HepG2 (cell line): ENCODE data around the gene IL17C. TPM values are rescaled to one million over a fixed set of nuclear protein-coding genes. Genes with fewer than 3 reads are reported as not detected.
A peak's percentile ranks its signal among the peaks of the same experiment; 100 is the strongest.

Experiments used
- ATM ChIP-seq: fragments of 450-650 bp; IDR thresholded peaks from 2 replicates; pipeline ENCODE4 v1.7.1; 2017; ENCODE audit warnings: mild to moderate bottlenecking, borderline replicate concordance
- FOXO1 ChIP-seq: sonication (generic); formaldehyde crosslinking; IDR thresholded peaks from 2 replicates; pipeline ENCODE4 v1.4.0; 2020; ENCODE audit warnings: missing genetic modification reagents
- GRHL1 ChIP-seq: sonication (generic); formaldehyde crosslinking; conservative IDR thresholded peaks from 2 replicates; pipeline ENCODE4 v1.8.0; 2022; ENCODE audit warnings: missing genetic modification reagents
- NR2F6 ChIP-seq, 2 experiments: IDR thresholded peaks; 2 replicates each; pipeline ENCODE4 v1.6.1; 2016; ENCODE audit warnings: antibody characterized with exemption in 1 of 2, mild to moderate bottlenecking in 1 of 2
- PAF1 ChIP-seq: IDR thresholded peaks from 2 replicates; pipeline ENCODE4 v1.6.1; 2016; ENCODE audit warnings: missing genetic modification reagents, missing compliant biosample characterization
- PHF5A ChIP-seq: IDR thresholded peaks from one replicate; pipeline ENCODE4 v1.6.1; 2018; ENCODE audit warnings: low read depth, missing genetic modification reagents; ENCODE audit not compliant: unreplicated experiment
- RBM39 ChIP-seq: fragments of 200-400 bp; formaldehyde crosslinking; IDR thresholded peaks from one replicate; pipeline ENCODE4 v1.6.1; 2018; ENCODE audit warnings: antibody characterized with exemption, mild to moderate bottlenecking, low read depth, low read length; ENCODE audit not compliant: poor library complexity, severe bottlenecking
- SRSF4 ChIP-seq: fragments of 200-400 bp; formaldehyde crosslinking; IDR thresholded peaks from one replicate; pipeline ENCODE4 v1.6.1; 2018; ENCODE audit warnings: mild to moderate bottlenecking, low read depth, low read length, moderate library complexity; ENCODE audit not compliant: poor library complexity, severe bottlenecking
- TAF1 ChIP-seq: sonication (generic); formaldehyde crosslinking; IDR thresholded peaks from 2 replicates; pipeline ENCODE4 v1.4.0; 2020; ENCODE audit warnings: missing genetic modification reagents
- YEATS4 ChIP-seq: sonication (generic); formaldehyde crosslinking; IDR thresholded peaks from 2 replicates; pipeline ENCODE4 v1.4.0; 2020; ENCODE audit warnings: missing genetic modification reagents, borderline replicate concordance
- ZBED4 ChIP-seq: sonication (generic); formaldehyde crosslinking; IDR thresholded peaks from 2 replicates; pipeline ENCODE4 v1.4.0; 2020; ENCODE audit warnings: missing genetic modification reagents, borderline replicate concordance
- ZNF205 ChIP-seq: IDR thresholded peaks from 2 replicates; pipeline ENCODE4 v1.6.1; 2018; ENCODE audit warnings: missing biosample characterization, missing genetic modification reagents
- ZNF274 ChIP-seq: sonication (generic); formaldehyde crosslinking; IDR thresholded peaks from 2 replicates; pipeline ENCODE4 v1.5.1; 2020; ENCODE audit warnings: mild to moderate bottlenecking, missing genetic modification reagents
- ZNF407 ChIP-seq: sonication (generic); formaldehyde crosslinking; IDR thresholded peaks from one replicate; pipeline ENCODE4 v1.5.1; 2020; ENCODE audit warnings: mild to moderate bottlenecking, missing genetic modification reagents; ENCODE audit errors: not compliant biosample characterization
- ZSCAN20 ChIP-seq: sonication (generic); formaldehyde crosslinking; IDR thresholded peaks from 2 replicates; pipeline ENCODE4 v1.4.0; 2020; ENCODE audit warnings: missing genetic modification reagents, mild to moderate bottlenecking, borderline replicate concordance
- polyA plus RNA-seq, 8 experiments: library from polyadenylated mRNA; depleted of rRNA in 3 of 8; stranded (reverse) in 7 of 8; unstranded in 1 of 8; fragments of >200 nt; fragmentation: Illumina TruSeq in 4 of 8; extraction: Trizol in 4 of 8; gene quantifications; 2 replicates each; pipeline versions ENCODE4 v1.2.1 to v1.2.3, GENCODE V29; 2011 to 2016; ENCODE audit warnings: low read depth in 4 of 8, missing spikeins in 1 of 8, mixed read lengths in 1 of 8; ENCODE audit not compliant: insufficient read depth in 1 of 8
- total RNA-seq, 5 experiments: library from RNA; depleted of rRNA; stranded (reverse); fragments of >200 nt; fragmentation: Illumina TruSeq; extraction: Trizol; gene quantifications; 2 replicates each; pipeline ENCODE4 v1.2.3, GENCODE V29; 2016; ENCODE audit warnings: low read depth in 1 of 5

Gene IL17C
- total and polyA plus RNA-seq, 2 of the 13 experiments (the other 11 are each of a cell fraction or from before 2014, with no cell fraction given), result not detected

GRCh38 chr16:88681084-88681680, 42.8 kb downstream of the IL17C start (continued):
- no peak for TF ChIP-seq GRHL1 (CRISPR knock-in tag)
- TF ChIP-seq RBM39, result peak; percentile 58
- no peak for TF ChIP-seq ZNF274 (CRISPR knock-in tag)
- TF ChIP-seq NR2F6 (IDR thresholded peaks at IDR 0.05), result no peak
- TF ChIP-seq NR2F6 (CRISPR knock-in tag; IDR thresholded peaks at IDR 0.05), result no peak
- peak; percentile 26; the same call in 1 of the 2 replicates for TF ChIP-seq YEATS4
- 0 out of 2 replicates have a peak, but pooled peaks have one; percentile 50 for TF ChIP-seq ZNF205
- TF ChIP-seq PHF5A (CRISPR knock-in tag), result no peak
- no peak for TF ChIP-seq SRSF4
- no peak for TF ChIP-seq ZNF407 (CRISPR knock-in tag)
- TF ChIP-seq PAF1, result 0 out of 2 replicates have a peak, but pooled peaks have one; percentile 28
- peak; percentile 14; the same call in 1 of the 2 replicates for TF ChIP-seq ZSCAN20
- no peak for TF ChIP-seq FOXO1
- no peak for TF ChIP-seq ATM
- 0 out of 2 replicates have a peak, but pooled peaks have one; percentile 17 for TF ChIP-seq TAF1
- no peak for TF ChIP-seq ZBED4 (CRISPR knock-in tag)
